HG03060 (cell line): ENCODE data around the gene PPM1D.
"Not testable (repeated sequence)": the region's sequence is repeated elsewhere in the genome, so short reads cannot be mapped to it uniquely, and the experiment has no call there.

Experiments used
- ATAC-seq: cut with Tn5 transposase; IDR thresholded peaks from one replicate; pipeline ENCODE4 v1.9.1; 2021; ENCODE audit warnings: low read depth, moderate number of reproducible peaks; ENCODE audit not compliant: unreplicated experiment

PPM1D gene

GRCh38 chr17:60593441-60594036 lies 6.5 kb upstream of the PPM1D start:
- not testable (repeated sequence) for ATAC-seq

DNA sequence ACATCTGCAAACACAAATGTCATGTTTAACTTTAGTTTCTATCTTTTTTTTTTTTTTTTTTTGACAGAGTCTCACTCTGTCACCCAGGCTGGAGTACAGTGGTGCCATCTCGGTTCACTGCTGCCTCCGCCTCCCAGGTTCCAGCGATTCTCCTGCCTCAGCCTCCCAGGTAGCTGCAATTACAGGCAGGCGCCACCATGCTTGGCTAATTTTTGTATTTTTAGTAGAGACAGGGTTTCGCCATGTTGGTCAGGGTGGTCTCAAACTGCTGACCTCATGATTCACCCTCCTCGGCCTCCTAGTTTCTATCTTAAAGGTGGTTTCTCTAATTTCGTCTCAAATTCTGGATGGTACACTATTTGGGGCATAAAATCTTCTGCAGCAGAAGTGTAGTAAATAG lies 5.8 kb upstream of the PPM1D start:
- ATAC-seq = not testable (repeated sequence)

DNA sequence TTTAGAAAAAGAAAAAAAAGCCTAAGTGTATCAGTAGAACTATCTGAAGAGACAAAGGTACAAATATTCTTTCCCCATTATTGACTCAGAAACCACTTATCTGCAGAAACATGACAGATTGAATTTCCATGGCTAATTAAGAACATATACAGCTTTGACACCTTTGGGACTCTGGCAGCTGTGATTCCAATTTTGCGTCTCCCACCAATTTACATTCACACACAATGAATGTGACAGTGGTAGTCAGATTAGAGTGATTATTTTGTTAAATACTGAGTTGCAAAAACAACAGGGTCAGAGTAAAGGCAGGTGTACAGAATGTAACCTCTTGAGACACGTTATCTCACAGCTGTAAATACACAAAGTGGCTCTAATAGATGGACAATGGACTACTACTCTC lies 5.3 kb upstream of the PPM1D start:
- ATAC-seq = no peak

DNA sequence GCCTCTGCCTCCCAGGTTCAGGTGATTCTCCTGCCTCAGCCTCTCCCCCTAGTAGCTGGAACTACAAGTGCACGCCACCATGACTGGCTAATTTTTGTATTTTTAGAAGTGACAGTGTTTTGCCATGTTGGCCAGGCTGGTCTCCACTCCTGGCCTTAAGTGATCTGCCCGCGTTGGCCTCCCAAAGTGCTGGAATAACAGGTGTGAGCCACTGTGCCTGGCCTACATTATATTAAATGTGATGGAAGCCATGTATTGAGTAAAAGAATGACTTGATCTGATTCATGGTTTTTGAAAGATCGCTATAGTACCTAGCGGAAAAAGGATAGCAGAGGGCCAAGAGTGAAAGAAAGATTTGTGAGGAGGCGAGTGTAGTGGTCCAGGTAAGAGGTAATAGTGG lies 2.7 kb upstream of the PPM1D start:
- no peak for ATAC-seq

DNA sequence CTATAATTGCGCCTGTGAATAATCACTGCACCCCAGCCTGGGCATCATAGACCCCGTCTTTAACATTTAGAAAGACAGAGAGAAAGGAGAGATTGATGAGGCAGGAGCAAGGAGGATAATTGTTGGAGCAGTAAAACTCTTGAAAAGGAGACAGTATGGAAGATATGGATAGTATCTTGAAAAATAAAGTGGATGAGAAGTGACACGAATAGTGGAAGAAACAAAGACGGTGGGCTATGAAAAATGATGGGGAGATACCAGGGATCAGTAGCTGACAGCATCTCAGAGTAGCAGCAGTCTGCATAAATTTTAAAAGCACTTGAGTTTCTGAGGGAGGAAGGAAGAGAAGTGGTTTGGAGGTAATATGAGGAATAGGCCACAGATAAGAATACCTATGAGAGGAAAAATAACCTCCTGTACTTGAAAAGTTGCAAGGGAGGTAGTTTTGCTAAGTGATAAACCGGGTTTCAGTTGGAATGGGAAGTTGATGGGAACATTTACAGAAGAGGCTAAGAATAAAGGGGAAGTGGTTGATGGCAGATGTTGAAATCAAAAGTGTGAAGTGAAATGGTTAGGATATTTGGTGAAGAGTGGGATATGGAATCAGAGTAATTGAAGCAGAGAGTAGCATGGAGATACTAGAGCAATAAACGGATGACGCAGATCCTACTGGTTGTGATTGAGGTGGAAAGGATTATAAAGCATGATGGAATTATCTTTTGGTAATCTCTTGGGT lies 1.8 kb upstream of the PPM1D start:
- ATAC-seq = no peak

DNA sequence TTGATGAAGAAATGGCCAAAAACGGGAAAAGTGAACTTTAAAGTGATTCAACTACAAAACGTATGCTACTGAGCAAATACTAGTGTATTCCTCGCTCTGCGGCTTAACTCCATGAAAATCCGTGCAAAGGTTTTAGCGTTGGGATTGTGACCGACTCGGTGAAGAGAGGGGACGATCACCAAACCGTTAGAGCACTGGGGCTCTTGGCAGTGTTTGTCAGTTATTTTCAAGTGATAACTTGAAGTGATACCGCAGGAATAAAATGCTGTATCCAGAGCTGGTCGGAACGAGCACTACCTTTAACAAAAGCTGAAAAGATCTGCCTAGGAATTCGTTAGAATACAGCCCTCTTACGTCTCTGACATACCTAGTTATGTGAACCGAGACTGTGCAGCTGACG lies 773 bp upstream of the PPM1D start:
- ATAC-seq = no peak

DNA sequence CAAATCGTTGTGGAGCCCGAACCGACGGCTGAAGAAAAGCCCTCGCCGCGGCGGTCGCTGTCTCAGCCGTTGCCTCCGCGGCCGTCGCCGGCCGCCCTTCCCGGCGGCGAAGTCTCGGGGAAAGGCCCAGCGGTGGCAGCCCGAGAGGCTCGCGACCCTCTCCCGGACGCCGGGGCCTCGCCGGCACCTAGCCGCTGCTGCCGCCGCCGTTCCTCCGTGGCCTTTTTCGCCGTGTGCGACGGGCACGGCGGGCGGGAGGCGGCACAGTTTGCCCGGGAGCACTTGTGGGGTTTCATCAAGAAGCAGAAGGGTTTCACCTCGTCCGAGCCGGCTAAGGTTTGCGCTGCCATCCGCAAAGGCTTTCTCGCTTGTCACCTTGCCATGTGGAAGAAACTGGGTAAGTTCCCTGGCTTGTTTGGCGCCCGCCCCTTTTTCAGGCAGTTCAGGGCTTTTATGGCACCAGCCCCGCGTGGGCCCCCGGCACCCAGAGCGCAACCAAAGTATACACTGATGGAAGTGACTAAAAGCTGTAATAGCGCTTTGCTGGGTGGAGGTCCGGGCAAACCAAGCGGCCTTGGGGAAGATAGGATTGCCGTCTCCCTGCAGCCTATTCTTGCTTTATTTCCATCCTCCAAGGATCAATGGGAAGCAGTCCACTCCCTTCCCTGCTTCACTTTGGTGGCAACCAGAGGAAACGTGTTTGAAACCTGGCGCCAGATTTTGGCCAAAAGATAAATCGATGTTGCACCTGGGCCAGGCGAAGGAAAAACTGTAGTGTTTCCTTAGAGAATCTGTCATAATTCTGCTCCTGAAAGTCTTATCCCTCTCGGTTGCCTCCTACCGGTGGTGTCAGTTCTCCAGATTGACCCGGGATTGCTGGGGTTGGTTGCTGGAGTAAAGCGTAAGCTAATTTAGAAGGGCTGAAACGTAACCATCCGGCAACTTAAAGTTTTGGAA lies 775 bp downstream of the PPM1D start:
- no peak for ATAC-seq

GRCh38 chr17:60601447-60602384 lies 1.7 kb downstream of the PPM1D start:
- no peak for ATAC-seq

- ATAC-seq = no peak
These were observed 2.4 kb downstream of the PPM1D start for GRCh38 chr17:60602385-60602742.

- ATAC-seq = no peak
These were observed 2.9 kb downstream of the PPM1D start for GRCh38 chr17:60602871-60603270.

- ATAC-seq = not testable (repeated sequence)
These were observed 3.5 kb downstream of the PPM1D start for GRCh38 chr17:60603477-60603876.

- no peak for ATAC-seq
These were observed 4.8 kb downstream of the PPM1D start for GRCh38 chr17:60604686-60605334.

DNA sequence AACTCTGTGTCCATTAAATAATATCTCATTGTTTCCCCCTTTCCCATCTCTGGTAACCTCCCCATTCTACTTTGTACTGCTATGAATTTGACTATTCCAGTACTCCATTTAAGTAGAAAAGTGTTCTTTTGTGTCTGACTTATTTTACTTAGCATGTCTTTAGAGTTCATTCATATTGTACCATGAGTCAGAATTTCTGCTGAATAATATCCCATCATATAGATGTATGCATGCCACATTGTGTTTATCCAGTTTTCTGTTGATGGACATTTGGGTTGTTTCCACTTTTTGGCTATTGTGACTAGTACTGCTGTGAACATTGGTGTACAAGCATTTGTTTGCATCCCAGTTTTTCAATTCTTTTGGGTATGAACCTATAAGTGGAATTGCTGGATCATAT lies 6.0 kb downstream of the PPM1D start:
- no peak for ATAC-seq

DNA sequence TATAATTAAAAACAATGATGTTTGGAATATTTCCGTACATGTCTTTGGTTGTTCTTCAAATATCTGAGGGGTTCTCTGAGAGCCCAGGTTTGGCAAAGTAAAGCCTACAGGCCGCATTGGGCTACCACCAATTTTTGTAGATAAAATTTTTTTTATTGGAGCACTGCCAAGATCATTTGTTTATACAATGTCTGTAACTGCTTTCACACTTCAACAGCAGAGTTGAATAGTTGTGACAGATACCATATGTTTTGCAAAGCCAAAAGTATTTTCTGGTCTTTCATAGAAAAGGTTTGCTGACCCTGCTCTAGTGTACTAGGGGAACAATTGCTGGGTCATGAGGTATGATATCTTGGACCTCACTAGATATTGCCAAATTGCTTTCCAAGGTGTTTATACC lies 10.5 kb downstream of the PPM1D start:
- ATAC-seq = no peak

DNA sequence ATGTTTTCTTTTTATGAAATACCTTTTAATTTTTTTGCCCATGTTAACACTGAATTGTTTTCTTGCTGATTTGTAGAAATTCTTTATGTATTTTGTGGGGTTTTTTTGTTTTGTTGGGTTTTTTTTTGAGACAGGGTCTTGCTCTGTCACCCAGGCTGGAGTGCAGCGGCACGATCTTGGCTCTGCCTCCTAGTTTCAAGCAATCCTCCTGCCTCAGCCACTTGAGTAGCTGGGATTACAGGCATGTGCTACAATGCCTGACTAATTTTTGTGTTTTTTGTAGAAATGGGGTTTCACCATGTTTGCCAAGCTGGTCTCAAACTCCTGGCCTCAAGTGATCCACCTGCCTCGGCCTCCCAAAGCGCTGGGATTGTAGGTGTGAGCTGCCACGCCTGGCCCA lies 11.3 kb downstream of the PPM1D start:
- not testable (repeated sequence) for ATAC-seq

- no peak for ATAC-seq
These were observed 13.3 kb downstream of the PPM1D start for GRCh38 chr17:60613325-60613724.

DNA sequence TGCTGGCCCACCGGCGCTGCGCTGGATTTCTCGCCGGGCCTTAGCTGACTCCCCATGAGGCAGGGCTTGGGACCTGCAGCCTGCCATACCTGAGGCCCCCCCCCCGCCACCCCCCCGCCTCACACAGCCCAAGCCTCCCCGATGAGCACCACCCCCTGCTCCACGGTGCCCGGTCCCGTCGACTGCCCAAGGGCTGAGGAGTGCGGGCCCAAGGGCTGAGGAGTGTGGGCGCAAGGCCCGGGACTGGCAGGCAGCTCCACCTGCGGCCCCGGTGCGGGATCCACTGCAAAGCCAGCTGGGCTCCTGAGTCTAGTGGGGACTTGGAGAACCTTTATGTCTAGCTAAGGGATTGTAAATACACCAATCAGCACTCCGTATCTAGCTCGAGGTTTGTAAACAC lies 13.8 kb downstream of the PPM1D start:
- not testable (repeated sequence) for ATAC-seq

DNA sequence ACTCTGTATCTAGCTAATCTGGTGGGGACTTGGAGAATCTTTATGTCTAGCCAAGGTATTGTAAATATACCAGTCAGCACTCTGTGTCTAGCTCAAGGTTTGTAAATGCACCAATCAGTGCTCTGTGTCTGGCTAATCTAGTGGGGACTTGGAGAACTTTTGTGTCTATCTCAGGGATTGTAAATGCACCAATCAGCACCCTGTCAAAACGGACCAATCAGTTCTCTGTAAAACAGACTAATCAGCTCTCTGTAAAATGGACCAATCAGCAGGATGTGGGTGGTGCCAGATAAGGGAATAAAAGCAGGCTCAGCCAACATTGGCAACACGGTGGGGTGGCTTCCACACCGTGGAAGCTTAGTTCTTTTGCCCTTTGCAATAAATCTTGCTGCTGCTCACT lies 14.3 kb downstream of the PPM1D start:
- ATAC-seq = not testable (repeated sequence)

GRCh38 chr17:60615108-60615507 lies 15.1 kb downstream of the PPM1D start:
- ATAC-seq = no peak

GRCh38 chr17:60615840-60616239 lies 15.8 kb downstream of the PPM1D start:
- ATAC-seq = no peak
